K562 (cell line): Measurements from ENCODE around the gene TTC39B. TPM values are rescaled to one million over a fixed set of nuclear protein-coding genes. Genes with fewer than 3 reads are reported as not detected.

Experiments
- ATAC-seq: fragments of 200-7000 bp; cut with Tn5 transposase; 3 replicates; pipeline ENCODE4 v1.9.1; 2020; ENCODE audit warnings: moderate library complexity
- BruUV-seq: library from RNA; stranded (reverse); fragments of 400-500 nt; replicated peaks from 2 replicates; lab custom pipeline; 2021; lab: Mats Ljungman, UMichigan
- CTCF ChIA-PET: fragments of 300-600 bp; formaldehyde crosslinking; extraction: SDS; loops from one replicate; lab custom pipeline; 2021; ENCODE audit warnings: low intra/inter-chr PET ratio; lab: Yijun Ruan, JAX
- POLR2A ChIA-PET: fragments of 300-600, 350-650 bp; sonication (Branson Sonifier 250); formaldehyde crosslinking; extraction: SDS; loops from one replicate; lab custom pipeline; 2021; ENCODE audit warnings: antibody characterized with exemption, inconsistent platforms; lab: Yijun Ruan, JAX
- DNase-seq, 4 experiments: peaks; one replicate each; pipeline versions ENCODE4 v3.0.0 to v3.0.0-alpha.2; 2011 to 2018; ENCODE audit warnings: low spot score in 3 of 4, mixed read lengths in 3 of 4; ENCODE audit errors: extremely low read depth in 1 of 4
- FAIRE-seq: peaks from 2 replicates; lab custom pipeline; 2011; peaks lifted over from hg19 to GRCh38; lab: Jason Lieb, UNC
- H2AFZ ChIP-seq: 2 replicates; pipeline ENCODE4 v1.6.0; 2011; ENCODE audit warnings: low read depth, low read length, control low read depth, inconsistent platforms
- H3K27ac ChIP-seq: fragments of 200-600 bp; 3 replicates; pipeline ENCODE4 v1.8.0; 2011; ENCODE audit warnings: low read depth, mild to moderate bottlenecking, control low read depth, inconsistent platforms, low read length, moderate library complexity, mixed read lengths; ENCODE audit errors: extremely low read depth
- H3K27me3 ChIP-seq, 2 experiments: fragments of 300-600 bp in 1 of 2; 2 replicates in 1 of 2; 3 replicates in 1 of 2; pipeline versions ENCODE4 v1.6.0 to v1.8.0; 2011; ENCODE audit warnings: inconsistent platforms in 2 of 2, low read length in 2 of 2, mild to moderate bottlenecking in 1 of 2, mixed read lengths in 1 of 2, moderate library complexity in 1 of 2; ENCODE audit not compliant: control insufficient read depth in 2 of 2, insufficient read depth in 2 of 2
- H3K36me3 ChIP-seq: fragments of 300-600 bp; 3 replicates; pipeline ENCODE4 v1.8.0; 2011; ENCODE audit warnings: mild to moderate bottlenecking, low read length, inconsistent platforms; ENCODE audit not compliant: control insufficient read depth, insufficient read depth
- H3K4me1 ChIP-seq, 2 experiments: fragments of 200-600 bp in 1 of 2; replicated peaks in 1 of 2; 2 replicates in 1 of 2; 3 replicates in 1 of 2; pipeline versions ENCODE4 v1.5.1 to v1.8.0; 2011; ENCODE audit warnings: inconsistent platforms in 2 of 2, low read length in 2 of 2, mild to moderate bottlenecking in 1 of 2, mixed read lengths in 1 of 2, moderate library complexity in 1 of 2; ENCODE audit not compliant: control insufficient read depth in 2 of 2, insufficient read depth in 2 of 2
- H3K4me2 ChIP-seq: 2 replicates; pipeline ENCODE4 v1.6.1; 2011; ENCODE audit warnings: low read length, control low read depth, inconsistent platforms, mixed read lengths; ENCODE audit not compliant: insufficient read depth
- H3K4me3 ChIP-seq: fragments of 200-600 bp; sonication (generic), shearing (Covaris generic); 2 replicates; pipeline ENCODE4 v1.5.1; 2016; ENCODE audit warnings: control low read depth, inconsistent platforms
- H3K79me2 ChIP-seq: fragments of 200-600 bp; 3 replicates; pipeline ENCODE4 v1.8.0; 2011; ENCODE audit warnings: low read length, inconsistent platforms; ENCODE audit not compliant: control insufficient read depth, insufficient read depth
- H3K9ac ChIP-seq, 2 experiments: 2 replicates each; pipeline versions ENCODE4 v1.6.0 to v1.6.1; 2011; ENCODE audit warnings: low read depth in 2 of 2, low read length in 2 of 2, control low read depth in 1 of 2, inconsistent platforms in 1 of 2, mild to moderate bottlenecking in 1 of 2, mixed read lengths in 1 of 2; ENCODE audit not compliant: insufficient read depth in 1 of 2
- H3K9me1 ChIP-seq: one replicate; pipeline ENCODE4 v1.6.0; 2011; ENCODE audit warnings: inconsistent platforms, mild to moderate bottlenecking, low read length, moderate library complexity; ENCODE audit not compliant: control insufficient read depth, insufficient read depth
- H3K9me3 ChIP-seq: replicated peaks from 2 replicates; pipeline ENCODE4 v1.5.1; 2011; ENCODE audit warnings: low read depth, low read length, inconsistent platforms; ENCODE audit not compliant: control insufficient read depth, insufficient read depth
- H4K20me1 ChIP-seq: replicated peaks from 2 replicates; pipeline ENCODE4 v1.6.1; 2011; ENCODE audit warnings: low read length, inconsistent platforms, mixed read lengths; ENCODE audit not compliant: control insufficient read depth, insufficient read depth
- HEY1 ChIP-seq: fragments of 250-450 bp; sonication (Bioruptor Pico); IDR thresholded peaks from 2 replicates; pipeline ENCODE4 v1.5.0; 2020; ENCODE audit warnings: mild to moderate bottlenecking, moderate library complexity, borderline replicate concordance
- MAFG ChIP-seq: fragments of 450-650 bp; conservative IDR thresholded peaks from 2 replicates; pipeline ENCODE4 v1.6.1; 2016; ENCODE audit warnings: missing genetic modification characterization, missing compliant biosample characterization
- MEIS2 ChIP-seq: fragments of 450-650 bp; IDR thresholded peaks from 2 replicates; pipeline ENCODE4 v1.6.1; 2014; ENCODE audit warnings: mild to moderate bottlenecking; ENCODE audit not compliant: partially characterized antibody
- RAD21 ChIP-seq, 2 experiments: fragments of 250-450 bp in 1 of 2; fragments of 450-650 bp in 1 of 2; sonication (Bioruptor Pico) in 1 of 2; formaldehyde crosslinking in 1 of 2; IDR thresholded peaks in 1 of 2; conservative IDR thresholded peaks in 1 of 2; 2 replicates each; pipeline versions ENCODE4 v1.4.0 to v1.8.0; 2020 to 2022; ENCODE audit warnings: mild to moderate bottlenecking in 2 of 2, moderate library complexity in 1 of 2
- SMARCC2 ChIP-seq: fragments of 450-650 bp; IDR thresholded peaks from 2 replicates; pipeline ENCODE4 v1.6.1; 2017; ENCODE audit warnings: antibody characterized with exemption, moderate library complexity, mild to moderate bottlenecking, low read depth
- SMC3 ChIP-seq: conservative IDR thresholded peaks from 2 replicates; pipeline ENCODE4 v1.6.1; 2011; ENCODE audit warnings: low read depth, low read length, improper control_type of control experiment; ENCODE audit not compliant: insufficient read depth
- TEAD4 ChIP-seq, 2 experiments: sonication (generic) in 1 of 2; formaldehyde crosslinking in 1 of 2; IDR thresholded peaks; 2 replicates each; pipeline versions ENCODE4 v1.6.1 to v1.8.0; 2012 to 2022; ENCODE audit warnings: borderline replicate concordance in 1 of 2, inconsistent platforms in 1 of 2, low read length in 1 of 2, mild to moderate bottlenecking in 1 of 2, missing genetic modification reagents in 1 of 2
- ZC3H11A ChIP-seq: IDR thresholded peaks from 2 replicates; pipeline ENCODE4 v1.6.1; 2012; ENCODE audit warnings: low read depth, low read length, improper control_type of control experiment
- ZKSCAN8 ChIP-seq: fragments of 200-800 bp; sonication (Bioruptor generic); IDR thresholded peaks from 2 replicates; pipeline ENCODE4 v1.6.1; 2016; ENCODE audit warnings: missing genetic modification characterization, missing compliant biosample characterization
- WGBS: fragments of 100-300 bp; shearing (Covaris generic); methylation state at CpG from one replicate; pipeline ENCODE4 v1.1.6; 2016; ENCODE audit warnings: low coverage, mixed read lengths; ENCODE audit not compliant: insufficient coverage; ENCODE audit errors: missing lambda C conversion rate; 5-methylcytosine and 5-hydroxymethylcytosine counted together
- in situ Hi-C: fragments of 300-500 bp; cut with MboI; formaldehyde crosslinking; loops from 4 replicates; pipeline ENCODE4 v1.15.0; 2018; ENCODE audit warnings: inconsistent platforms, mixed read lengths
- intact Hi-C: fragments of 100-400 bp; cut with micrococcal nuclease; formaldehyde crosslinking; loops from 2 replicates; pipeline ENCODE4 v1.14.2; 2022
- polyA plus RNA-seq, 8 experiments: library from polyadenylated mRNA; depleted of rRNA in 4 of 8; stranded (reverse) in 5 of 8; unstranded in 3 of 8; fragments of >200 nt; fragmentation: Nextera tagmentation in 2 of 8; fragmentation: Illumina TruSeq in 1 of 8; extraction: Ambion mirVana in 2 of 8; extraction: Trizol in 1 of 8; gene quantifications; 2 replicates each; pipeline versions ENCODE4 v1.2.1 to v1.2.3, GENCODE V29; 2011 to 2014; ENCODE audit warnings: inconsistent platforms in 1 of 8, missing spikeins in 1 of 8
- total RNA-seq, 7 experiments: library from RNA; depleted of rRNA in 6 of 7; stranded (reverse); fragments of >200 nt in 6 of 7; fragmentation: Illumina TruSeq in 2 of 7; extraction: Trizol in 2 of 7; gene quantifications; 2 replicates each; pipeline versions ENCODE4 v1.2.1 to v1.2.3, GENCODE V29; 2011 to 2021; ENCODE audit warnings: low replicate concordance in 1 of 7
- TF ChIP-seq, protein P1 (sequence below), 3 experiments: IDR thresholded peaks in 2 of 3; conservative IDR thresholded peaks in 1 of 3; 2 replicates each; pipeline ENCODE4 v1.5.1; 2011 to 2012; ENCODE audit warnings: low read length in 3 of 3, mild to moderate bottlenecking in 3 of 3, control low read depth in 2 of 3, improper control_type of control experiment in 1 of 3, inconsistent platforms in 1 of 3, low read depth in 1 of 3, mixed read lengths in 1 of 3, moderate library complexity in 1 of 3; ENCODE audit not compliant: insufficient read depth in 2 of 3
- TF ChIP-seq, protein P2 (sequence below): fragments of 150-350 bp; IDR thresholded peaks from 2 replicates; pipeline ENCODE4 v1.6.1; 2014; ENCODE audit warnings: low read depth, mild to moderate bottlenecking, low read length, borderline replicate concordance
- TF ChIP-seq, protein P3 (sequence below): fragments of 250-450 bp; sonication (Bioruptor Pico); IDR thresholded peaks from 2 replicates; pipeline ENCODE4 v1.5.0; 2020; ENCODE audit warnings: mild to moderate bottlenecking

TTC39B gene
- total and polyA plus RNA-seq, 9 of the 15 experiments (the other 6 are each of a cell fraction or from before 2014, with no cell fraction given) = 0.32 to 1.2 (median 0.95) TPM

DNA sequence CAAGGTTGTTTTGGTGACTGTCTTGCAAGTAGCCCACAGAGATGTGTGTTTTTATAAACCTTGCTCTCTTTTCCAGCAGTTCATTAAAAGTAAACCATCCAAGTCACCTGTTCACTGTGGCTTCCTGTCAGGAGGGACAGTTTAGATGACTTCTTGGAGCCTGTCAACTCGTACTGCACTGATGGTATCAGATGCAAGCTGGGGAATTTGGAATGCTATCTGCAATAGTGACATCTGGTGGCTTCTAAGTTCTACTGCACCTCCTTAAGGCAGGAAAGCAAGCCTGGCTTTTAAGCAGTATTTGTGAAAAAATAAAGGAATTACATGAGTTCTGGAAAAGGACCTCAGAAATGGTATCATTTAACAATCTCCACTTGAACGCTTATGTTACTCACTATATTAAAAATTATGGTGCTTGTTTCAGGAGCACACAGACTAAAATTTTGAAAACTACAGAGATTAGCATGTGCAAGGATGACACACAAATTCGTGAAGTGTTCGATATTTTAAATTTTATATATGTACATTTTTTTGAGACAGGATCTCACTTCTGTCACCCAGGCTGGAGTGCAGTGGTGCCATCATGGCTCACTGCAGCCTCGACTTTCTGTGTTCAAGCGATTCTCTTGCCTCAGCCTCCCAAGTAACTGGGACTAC, 164.0 kb downstream of the TTC39B start:
- Histone ChIP-seq H3K4me3 (no peak overlapping the region), H3K79me2 (no peaks in the 10 kb centered on the region), H3K9me1 (no peaks in the 10 kb centered on the region), H3K4me2 (no peak overlapping the region), H2AFZ (no peak overlapping the region), H4K20me1 (no peaks in the 10 kb centered on the region), H3K9ac (no peak overlapping the region), H3K9me3 (no peaks in the 10 kb centered on the region), H3K36me3 (no peaks in the 10 kb centered on the region), H3K4me1 (no peaks in the 10 kb centered on the region), H3K27me3 (no peaks in the 10 kb centered on the region), H3K27ac (no peak overlapping the region)
- WGBS = 3% methylated on average over 5 of the region's 6 CpGs
- DNase-seq (peak; percentile 42 to 54 (median 48)), FAIRE-seq (peak; percentile 90), ATAC-seq (peak; percentile 84)
- intact Hi-C loops = loop anchor here (2.0 to 5.0 kb wide), 2 partner anchors 38 to 376 kb away; no protein-coding TSS in a partner anchor
- ChIA-PET POLR2A (no interaction called here), CTCF (interaction anchor here (1.5 kb wide), 1 partner anchor 38 kb away, joined by 3 read pairs; no protein-coding TSS in a partner anchor)
- in situ Hi-C loops = loop anchor here (25.0 kb wide), 2 partner anchors 481 to 706 kb away; no protein-coding TSS in a partner anchor
- no TSS peak for BruUV-seq
- TF ChIP-seq, protein P1, sequence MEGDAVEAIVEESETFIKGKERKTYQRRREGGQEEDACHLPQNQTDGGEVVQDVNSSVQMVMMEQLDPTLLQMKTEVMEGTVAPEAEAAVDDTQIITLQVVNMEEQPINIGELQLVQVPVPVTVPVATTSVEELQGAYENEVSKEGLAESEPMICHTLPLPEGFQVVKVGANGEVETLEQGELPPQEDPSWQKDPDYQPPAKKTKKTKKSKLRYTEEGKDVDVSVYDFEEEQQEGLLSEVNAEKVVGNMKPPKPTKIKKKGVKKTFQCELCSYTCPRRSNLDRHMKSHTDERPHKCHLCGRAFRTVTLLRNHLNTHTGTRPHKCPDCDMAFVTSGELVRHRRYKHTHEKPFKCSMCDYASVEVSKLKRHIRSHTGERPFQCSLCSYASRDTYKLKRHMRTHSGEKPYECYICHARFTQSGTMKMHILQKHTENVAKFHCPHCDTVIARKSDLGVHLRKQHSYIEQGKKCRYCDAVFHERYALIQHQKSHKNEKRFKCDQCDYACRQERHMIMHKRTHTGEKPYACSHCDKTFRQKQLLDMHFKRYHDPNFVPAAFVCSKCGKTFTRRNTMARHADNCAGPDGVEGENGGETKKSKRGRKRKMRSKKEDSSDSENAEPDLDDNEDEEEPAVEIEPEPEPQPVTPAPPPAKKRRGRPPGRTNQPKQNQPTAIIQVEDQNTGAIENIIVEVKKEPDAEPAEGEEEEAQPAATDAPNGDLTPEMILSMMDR (IDR thresholded peaks at IDR 0.05 in 2 of 3, conservative IDR thresholded peaks at IDR 0.05 in 1 of 3; ENCODE audit: insufficient read depth in 2 of 3, low read depth in 1 of 3, low read length in 3 of 3) = peak; percentile 57 to 72 (median 65)
- TF ChIP-seq MEIS2 (peak; percentile 24), HEY1 (CRISPR knock-in tag) (no peak), SMC3 (peak; percentile 53; the same call in 1 of the 2 replicates), MAFG (tag) (no peak), RAD21 (CRISPR knock-in tag; conservative IDR thresholded peaks at IDR 0.05 in 1 of 2, IDR thresholded peaks at IDR 0.05 in 1 of 2) (peak; percentile 54 to 72), SMARCC2 (no peak), TEAD4 (IDR thresholded peaks at IDR 0.05; ENCODE audit: low read length) (peak; percentile 38; the same call in 1 of the 2 replicates), TEAD4 (CRISPR knock-in tag; IDR thresholded peaks at IDR 0.05; ENCODE audit: borderline replicate concordance) (no peak), ZC3H11A (no peak), ZKSCAN8 (CRISPR knock-in tag) (no peak)
- TF ChIP-seq, protein P2, sequence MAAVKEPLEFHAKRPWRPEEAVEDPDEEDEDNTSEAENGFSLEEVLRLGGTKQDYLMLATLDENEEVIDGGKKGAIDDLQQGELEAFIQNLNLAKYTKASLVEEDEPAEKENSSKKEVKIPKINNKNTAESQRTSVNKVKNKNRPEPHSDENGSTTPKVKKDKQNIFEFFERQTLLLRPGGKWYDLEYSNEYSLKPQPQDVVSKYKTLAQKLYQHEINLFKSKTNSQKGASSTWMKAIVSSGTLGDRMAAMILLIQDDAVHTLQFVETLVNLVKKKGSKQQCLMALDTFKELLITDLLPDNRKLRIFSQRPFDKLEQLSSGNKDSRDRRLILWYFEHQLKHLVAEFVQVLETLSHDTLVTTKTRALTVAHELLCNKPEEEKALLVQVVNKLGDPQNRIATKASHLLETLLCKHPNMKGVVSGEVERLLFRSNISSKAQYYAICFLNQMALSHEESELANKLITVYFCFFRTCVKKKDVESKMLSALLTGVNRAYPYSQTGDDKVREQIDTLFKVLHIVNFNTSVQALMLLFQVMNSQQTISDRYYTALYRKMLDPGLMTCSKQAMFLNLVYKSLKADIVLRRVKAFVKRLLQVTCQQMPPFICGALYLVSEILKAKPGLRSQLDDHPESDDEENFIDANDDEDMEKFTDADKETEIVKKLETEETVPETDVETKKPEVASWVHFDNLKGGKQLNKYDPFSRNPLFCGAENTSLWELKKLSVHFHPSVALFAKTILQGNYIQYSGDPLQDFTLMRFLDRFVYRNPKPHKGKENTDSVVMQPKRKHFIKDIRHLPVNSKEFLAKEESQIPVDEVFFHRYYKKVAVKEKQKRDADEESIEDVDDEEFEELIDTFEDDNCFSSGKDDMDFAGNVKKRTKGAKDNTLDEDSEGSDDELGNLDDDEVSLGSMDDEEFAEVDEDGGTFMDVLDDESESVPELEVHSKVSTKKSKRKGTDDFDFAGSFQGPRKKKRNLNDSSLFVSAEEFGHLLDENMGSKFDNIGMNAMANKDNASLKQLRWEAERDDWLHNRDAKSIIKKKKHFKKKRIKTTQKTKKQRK = no peak
- TF ChIP-seq, protein P3, sequence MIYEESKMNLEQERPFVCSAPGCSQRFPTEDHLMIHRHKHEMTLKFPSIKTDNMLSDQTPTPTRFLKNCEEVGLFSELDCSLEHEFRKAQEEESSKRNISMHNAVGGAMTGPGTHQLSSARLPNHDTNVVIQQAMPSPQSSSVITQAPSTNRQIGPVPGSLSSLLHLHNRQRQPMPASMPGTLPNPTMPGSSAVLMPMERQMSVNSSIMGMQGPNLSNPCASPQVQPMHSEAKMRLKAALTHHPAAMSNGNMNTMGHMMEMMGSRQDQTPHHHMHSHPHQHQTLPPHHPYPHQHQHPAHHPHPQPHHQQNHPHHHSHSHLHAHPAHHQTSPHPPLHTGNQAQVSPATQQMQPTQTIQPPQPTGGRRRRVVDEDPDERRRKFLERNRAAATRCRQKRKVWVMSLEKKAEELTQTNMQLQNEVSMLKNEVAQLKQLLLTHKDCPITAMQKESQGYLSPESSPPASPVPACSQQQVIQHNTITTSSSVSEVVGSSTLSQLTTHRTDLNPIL (CRISPR knock-in tag) = no peak
